NCI-H146 (cell line): Measurements from ENCODE around the gene EXOC7.
A peak's percentile ranks its signal among the peaks of the same experiment; 100 is the strongest.
"Not testable (repeated sequence)": the region's sequence is repeated elsewhere in the genome, so short reads cannot be mapped to it uniquely, and the experiment has no call there.

ENCODE experiments used
- DNase-seq: peaks from one replicate; lab custom pipeline; 2025; lab: John Stamatoyannopoulos, UW

EXOC7 gene

DNA sequence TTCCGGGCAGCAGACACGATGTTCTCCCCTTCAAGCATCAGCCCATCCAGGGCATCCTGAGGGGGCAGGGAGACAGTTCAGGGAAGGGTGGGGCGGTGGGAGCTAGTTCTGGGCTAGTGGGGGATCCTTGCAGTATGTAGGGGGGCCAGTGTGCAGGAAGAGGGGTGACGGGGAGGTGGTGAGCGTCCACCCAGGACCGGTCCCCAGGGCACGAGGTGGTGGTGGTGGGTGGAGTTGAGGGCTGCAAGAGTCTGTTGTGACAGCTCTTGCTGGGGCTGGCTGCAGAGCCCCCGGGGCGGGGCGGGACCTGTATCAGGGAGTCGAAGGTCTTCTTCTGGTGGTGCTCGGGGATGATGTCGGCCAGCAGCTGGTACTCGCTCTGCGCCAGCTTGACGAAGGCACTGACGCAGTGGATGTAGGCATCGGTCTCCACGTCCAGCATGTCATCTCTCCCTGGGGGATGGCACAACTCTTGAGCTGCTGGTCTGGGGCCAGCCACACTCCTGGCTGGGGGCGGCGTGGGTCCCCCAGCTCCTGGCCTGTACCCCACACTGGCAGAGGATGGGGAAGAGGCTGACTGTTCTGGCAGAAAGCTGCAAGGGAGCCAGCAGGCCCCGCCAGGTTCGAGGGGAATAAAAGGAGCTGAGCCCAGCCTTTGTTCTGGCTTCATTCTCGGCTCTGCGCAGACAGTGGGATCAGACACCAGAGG lies 14.6 kb downstream of the EXOC7 start:
- DNase-seq = no peak

DNA sequence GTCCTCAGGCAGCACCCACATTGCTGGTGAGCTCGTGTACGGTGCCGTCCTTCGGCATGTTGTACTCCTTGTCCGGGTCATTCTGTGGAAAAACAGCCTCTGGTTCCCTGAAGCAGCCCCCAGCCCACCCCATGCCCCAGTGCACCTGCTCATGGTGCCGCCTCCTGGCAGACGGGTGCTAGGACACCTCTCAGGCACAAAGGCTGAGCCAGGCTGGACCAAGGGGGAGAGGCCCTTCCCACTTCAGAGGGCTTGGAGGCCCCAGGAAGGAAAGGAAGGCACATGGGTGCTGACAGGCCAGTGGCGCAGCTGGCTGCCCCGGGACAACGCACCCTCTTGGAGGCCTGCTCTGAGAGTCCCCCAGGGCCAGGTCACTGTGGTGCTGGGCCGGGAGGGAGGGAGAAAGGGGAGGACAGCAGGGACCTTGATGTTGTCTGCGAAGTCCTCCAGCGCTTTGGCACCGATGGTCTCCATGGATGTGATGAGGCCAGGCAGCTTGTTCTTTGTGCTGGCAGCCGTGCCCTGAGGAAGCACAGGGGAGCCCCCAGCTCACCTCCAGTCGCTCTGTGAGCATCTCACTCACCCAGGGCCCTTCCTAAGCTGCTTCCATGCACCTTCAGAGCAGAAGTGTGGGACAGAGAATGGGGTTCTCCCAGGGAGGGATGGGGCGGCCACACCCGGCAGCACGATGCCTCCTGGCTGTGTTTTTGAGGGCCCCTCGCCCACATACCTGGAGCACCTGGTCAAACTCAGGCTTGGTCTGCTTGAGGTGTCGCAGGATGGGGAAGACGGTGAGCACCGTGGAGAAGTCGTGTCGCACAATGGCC lies 15.3 kb downstream of the EXOC7 start:
- no peak for DNase-seq

DNA sequence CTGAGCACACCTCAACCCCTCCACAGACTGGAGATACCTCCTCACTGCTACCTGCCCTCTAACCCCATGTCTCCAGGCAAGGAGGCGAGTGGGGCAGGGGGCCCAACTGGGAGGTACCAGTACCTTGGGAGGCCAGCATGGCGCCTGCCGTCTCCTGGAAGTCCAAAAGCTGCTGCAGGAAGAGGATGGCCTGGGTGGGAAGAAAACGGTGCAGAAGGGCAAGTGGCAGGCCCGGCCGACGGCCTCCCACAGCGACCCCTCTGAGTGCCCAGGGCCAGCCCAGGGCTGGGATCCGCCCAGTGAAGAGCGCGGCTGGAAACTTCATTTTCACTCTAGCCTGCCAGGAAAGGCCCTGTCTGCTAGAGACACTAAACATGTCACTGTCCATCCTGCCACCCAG lies 16.1 kb downstream of the EXOC7 start:
- DNase-seq = no peak

DNA sequence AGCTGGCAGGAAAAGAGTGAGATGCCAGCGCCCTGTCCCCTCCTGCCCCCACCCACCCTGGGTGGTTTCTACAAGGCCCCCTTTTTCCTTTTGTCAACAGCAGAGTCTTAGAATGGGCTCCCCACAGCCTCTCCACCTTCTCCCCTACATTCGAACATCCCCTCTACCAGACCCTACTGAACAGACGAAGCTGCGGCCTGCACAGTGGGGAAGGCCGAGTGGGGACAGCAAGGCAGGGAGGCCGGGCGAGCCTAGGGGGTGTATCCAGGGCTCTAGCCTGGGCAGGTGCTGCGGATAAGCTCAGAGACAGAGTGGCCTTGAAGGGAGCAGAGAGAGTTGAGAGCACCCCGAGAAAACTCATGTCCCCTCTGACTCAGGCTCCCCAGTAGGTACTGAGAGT lies 17.2 kb downstream of the EXOC7 start:
- DNase-seq = no peak

DNA sequence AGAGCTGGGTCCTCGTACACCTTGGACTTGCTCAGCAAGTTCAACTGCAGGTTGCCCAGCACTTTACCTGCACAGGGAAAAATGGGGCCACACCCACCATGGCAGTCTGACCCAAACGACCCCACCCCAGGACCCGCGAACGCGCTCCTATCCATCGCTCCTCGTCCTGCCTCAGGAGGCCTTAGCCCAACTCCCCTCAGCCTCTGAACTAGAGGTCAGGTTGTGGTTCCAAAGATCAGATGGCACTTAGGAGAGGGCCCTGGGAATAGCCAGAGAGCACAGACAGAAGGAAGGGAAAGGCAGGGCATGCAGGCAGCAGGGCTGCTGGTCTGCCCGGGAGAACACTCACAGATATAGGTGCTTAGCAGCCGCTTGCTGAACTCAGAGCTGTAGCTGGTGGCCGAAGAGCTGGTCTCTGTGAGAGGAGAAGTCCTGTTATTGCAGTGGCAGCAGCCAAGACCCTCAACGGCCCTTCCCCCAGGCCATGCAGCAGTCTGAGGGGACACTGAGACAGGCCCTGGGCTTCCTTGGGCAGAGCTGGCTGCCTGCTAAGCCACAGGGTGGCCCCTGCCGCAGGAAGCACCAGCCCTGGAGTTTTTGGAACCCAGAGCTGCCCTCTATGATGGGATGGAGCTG lies 17.7 kb downstream of the EXOC7 start:
- no peak for DNase-seq

DNA sequence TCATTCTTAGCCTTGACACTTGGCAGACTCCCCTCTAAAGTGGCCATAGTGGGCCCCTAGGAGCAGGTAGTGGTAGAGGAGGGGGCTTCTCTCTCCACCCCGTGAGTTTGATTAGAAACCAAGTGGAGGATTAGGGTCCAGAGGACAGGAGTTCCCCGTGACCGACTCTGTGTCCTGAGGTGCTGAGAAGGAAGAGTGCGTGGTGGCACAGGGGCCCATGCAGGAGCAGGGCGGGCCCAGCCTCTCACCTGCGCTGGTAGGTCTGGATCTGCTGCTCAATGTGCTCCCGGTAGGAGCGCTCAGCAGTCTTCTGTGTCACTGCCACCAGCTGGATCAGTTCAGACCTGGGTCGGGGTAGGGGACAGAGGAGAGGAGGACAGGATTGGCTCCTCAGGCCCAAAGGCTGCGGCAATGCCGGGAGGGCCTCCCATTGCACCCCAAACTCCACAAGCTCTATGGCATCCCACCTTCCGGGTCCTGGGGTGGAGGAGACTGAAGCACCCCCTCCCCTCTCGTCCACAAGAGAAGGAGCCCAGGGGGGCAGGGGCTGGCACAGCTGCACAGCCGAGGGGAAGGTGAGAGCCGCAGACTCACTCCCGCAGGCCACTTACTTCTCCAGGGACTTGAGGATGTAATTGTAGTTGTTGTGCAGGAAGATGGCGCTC lies 18.4 kb downstream of the EXOC7 start:
- DNase-seq = no peak

DNA sequence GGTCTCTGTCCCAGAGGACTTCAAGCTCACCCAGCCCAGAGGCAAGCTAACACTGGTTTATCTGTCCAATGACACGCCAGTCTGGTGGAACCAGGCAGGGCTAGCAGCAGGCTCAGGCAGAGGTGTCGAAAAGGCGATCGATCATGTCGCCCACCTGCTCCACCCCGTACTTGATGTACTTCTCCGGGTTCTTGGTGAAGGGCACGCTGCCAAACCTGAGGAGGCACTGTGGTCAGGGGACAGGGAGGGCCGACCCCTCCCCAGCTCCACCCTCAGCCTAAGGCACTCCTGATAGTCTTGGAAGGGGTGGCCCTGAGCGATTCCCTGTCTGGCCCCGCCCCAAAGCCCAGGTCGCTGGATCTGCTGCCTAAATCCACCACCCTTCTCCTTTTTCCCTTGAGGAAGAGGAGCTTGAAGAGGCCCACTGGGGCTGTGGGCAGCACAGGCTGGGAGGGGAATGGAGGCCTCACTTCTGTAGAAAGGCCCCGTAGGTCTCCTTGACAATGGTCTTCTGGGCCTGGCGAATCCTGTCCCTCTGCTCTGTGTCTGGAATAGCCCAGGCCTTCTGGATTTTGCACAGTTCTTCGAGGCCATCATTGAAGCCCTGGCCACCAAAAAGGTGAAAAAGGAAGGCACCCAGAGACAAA lies 19.9 kb downstream of the EXOC7 start:
- DNase-seq = no peak

DNA sequence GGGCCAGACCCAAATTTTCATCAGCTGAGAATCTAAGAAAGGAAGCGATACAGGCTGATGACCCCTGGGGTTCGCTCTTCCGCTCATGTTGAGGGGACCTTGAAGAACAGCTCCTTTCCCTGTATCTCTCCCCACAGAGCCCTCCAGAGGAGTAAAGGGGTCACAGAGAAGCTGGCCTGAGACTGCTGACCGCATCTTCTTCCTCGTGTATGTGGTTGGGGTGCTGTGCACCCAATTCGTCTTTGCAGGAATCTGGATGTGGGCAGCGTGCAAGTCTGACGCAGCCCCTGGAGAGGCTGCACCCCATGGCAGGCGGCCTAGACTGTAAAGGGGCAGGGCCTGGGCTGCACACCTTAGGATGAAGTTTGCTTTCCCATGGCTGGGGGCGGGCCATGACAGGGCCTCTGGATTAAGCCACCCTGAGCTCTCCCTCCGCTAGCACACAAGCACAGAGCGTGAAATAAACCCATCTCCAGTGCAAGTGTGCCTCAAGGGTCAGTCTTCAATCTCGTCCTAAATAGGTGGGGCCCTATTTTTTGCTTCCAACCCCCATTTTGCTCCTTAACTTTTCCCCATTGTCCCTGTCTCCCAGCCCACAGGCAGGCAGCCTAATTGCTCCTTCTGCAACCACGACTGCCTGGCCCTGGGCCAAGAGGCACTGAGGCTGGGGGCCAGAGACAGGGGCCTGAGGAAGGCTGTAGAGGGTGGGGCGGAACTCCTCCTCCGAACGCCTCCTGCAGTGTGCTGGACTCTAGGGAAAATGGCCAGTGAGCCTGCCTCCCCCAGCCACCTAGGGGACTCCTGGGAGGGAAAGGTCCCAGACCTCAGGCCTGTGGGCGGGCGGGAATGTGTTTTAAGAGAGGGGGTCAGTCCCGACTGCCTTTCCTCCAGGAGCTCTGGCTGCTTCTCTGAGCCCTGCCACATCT lies 21.0 kb downstream of the EXOC7 start:
- no peak for DNase-seq

DNA sequence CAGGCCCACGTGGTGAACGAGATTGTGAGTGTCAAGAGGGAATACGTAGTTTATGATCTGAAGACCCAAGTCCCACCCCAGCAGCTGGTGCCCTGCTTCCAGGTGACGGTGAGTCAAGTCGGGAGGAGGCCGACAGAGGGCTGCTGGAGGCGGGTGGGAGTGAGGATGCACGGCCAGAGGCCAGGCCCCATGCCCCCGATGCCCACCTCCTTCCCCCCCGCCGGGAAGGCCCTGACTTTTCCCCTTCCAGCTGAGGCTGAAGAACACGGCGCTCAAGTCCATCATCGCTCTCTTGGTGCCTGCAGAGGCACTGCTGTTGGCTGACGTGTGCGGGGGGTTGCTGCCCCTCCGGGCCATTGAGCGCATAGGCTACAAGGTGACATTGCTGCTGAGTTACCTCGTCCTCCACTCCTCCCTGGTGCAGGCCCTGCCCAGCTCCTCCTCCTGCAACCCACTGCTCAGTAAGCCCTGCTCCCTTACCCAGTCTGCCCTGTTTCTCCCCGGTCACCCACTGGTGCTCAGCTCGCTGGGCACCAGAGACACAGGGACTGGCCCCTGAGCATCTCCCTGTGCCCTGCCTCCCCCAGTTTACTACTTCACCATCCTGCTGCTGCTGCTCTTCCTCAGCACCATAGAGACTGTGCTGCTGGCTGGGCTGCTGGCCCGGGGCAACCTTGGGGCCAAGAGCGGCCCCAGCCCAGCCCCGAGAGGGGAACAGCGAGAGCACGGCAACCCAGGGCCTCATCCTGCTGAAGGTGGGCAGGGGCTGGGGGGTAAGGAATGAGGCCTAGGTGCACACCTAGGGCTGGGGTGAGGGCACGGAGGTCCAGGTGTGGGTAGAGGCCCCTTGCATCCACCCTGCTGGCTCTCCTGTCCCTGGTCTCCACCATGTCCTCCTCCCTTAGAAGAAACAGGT lies 22.0 kb downstream of the EXOC7 start:
- DNase-seq = no peak

DNA sequence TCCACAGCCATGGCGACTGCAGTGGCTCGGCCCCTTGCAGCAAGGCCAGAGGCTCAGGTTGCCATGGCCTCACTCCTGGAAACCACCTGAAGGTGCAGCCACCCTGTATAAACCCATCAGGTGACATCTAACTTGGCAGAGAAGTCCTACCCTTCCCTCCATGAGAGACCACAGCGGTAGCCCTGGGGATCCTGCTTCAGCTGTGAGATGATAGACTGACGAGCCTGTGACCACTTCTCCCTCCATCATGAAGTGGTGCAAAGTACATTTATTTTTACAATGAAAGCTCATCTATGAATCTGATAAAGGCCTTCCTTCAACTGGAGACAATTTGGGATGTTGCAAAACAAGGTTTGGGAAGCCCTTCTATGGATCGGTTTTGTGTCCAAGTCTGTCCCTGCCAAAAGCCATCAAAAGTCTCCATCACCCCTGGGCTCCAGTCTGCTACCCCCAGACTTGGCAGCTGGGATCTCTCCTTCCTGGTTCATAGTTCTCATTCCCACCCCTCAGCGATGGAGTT lies 22.8 kb downstream of the EXOC7 start:
- no peak for DNase-seq

DNA sequence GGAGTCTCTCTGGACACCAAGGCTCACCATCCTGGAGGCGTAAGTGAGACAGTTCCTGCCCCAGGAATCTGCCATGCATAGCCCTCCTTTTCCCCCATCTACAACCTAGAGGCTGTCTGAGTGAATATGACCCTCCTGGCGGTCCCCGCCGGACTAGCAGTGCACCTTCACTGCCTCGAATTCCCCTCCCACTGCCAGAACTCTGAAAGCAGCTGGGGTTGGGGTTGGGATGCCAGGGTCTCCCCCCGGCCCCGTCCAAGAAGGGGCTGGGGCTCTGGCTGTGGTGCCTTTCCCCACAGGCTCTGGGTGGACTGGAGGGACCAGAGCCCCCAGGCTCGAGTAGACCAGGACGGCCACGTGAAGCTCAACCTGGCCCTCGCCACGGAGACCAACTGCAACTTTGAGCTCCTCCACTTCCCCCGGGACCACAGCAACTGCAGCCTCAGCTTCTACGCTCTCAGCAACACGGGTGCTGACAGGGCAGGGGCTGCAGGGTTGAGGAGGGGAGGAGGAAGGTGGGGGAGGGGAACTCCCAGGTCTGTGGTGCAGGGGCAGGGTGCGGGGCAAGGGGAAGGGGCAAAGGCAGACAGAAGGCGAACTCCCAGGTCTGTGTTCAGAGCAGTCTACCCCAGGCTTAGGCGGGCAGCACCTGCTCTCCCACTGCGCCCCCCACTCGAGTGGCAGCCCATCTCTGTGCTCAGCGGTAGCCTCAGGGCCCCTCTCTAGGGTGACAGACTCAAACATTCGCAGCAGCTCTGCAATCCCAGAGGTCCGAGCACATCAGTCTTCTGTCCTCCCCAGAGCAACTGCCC lies 23.4 kb downstream of the EXOC7 start:
- DNase-seq = peak; percentile 33

DNA sequence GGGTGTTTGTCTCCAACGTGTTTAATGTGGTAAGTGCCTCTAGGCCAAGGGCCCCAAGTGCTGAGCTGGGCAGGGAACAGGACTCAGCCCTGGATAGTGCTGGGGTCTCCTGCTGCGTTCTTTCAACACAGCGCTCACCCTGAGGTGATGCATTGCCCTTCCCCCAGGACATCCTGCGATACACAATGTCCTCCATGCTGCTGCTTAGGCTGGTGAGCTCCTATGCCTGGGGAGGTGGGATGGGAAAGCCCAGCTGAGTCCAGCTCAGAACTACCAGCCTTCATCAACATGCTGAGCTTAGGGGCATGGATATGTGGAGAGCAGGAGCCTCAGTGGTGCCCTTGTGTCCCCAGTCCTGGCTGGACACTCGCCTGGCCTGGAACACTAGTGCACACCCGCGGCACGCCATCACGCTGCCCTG lies 24.0 kb downstream of the EXOC7 start:
- DNase-seq = peak; percentile 64

DNA sequence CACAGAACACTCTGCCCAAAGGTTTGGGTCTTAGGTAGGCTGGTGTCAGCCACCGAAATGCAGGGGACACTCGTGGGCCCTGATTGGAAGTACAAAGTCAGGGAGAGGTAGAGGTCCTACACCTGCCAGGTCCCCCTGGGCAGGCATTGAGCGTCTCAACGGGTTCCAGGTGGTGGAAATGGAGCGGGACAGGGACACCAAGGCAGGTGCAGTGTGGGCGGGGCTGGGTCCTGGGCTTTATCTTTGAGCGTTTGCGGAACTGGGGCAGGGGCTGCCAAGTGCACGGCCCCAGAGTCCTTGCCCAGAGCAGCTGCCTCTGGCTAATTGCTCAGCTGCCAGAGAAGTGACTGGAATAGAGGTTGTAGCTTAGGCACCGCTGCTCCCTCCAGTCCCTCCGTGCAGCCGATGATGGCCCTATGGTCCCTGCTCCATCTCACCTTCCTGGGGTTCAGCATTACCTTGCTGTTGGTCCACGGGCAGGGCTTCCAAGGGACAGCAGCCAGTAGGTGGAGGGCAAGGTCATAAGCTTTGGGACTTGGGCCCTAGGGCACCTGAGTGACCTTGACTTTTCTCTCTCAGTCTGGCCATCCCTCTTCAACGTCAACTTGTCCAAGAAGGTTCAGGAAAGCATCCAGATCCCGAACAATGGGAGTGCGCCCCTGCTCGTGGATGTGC lies 24.6 kb downstream of the EXOC7 start, which contains the start of gene ZACN:
Gene ZACN (plus strand): TSS at position 323 of the 675 bp plus-strand sequence. CDS start 83 bp downstream, at position 406.
- peak; percentile 61 for DNase-seq

DNA sequence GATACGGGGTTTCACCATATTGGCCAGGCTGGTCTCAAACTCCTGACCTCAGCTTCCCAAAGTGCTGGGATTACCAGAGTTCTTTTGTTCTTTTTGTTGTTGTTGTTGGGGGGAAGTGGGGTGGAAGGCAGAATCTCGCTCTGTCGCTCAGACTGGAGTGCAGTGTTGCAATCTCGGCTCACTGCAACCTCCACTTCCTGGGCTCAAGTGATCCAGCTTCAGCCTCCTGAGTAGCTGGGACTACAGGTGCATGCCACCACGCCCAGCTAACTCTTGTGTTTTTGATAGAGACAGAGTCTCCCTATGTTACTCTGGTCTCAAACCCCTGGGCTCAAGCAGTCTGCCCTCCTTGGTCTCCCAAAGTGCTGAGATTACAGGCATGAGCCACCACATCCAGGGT lies 25.2 kb downstream of the EXOC7 start:
- not testable (repeated sequence) for DNase-seq

DNA sequence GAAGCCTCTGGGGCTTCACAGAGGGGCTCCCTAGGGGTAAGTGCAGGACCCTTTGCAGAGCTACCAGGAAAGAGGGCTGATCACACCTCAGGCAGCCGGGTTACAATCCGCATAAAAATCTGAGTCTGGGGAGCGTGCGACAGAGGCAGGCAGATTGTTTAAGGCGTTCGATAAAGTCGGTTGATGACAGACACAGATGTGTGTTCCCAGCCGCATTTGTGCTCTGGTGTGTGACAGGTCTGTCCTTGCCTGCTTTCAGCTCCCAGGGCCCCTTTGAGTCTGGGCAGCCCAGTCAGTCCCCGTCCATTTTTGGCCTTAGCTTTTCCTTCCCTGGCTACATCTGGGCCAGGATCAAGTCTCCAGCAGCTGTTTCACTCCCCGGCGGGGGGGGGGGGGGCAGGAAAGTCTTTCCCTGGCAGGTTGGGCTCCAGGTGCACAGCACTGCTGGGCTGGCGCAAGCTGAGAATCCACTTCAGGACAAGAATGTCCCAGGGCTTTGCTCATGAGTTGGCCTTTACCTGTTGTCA lies 25.9 kb downstream of the EXOC7 start:
- DNase-seq = no peak

DNA sequence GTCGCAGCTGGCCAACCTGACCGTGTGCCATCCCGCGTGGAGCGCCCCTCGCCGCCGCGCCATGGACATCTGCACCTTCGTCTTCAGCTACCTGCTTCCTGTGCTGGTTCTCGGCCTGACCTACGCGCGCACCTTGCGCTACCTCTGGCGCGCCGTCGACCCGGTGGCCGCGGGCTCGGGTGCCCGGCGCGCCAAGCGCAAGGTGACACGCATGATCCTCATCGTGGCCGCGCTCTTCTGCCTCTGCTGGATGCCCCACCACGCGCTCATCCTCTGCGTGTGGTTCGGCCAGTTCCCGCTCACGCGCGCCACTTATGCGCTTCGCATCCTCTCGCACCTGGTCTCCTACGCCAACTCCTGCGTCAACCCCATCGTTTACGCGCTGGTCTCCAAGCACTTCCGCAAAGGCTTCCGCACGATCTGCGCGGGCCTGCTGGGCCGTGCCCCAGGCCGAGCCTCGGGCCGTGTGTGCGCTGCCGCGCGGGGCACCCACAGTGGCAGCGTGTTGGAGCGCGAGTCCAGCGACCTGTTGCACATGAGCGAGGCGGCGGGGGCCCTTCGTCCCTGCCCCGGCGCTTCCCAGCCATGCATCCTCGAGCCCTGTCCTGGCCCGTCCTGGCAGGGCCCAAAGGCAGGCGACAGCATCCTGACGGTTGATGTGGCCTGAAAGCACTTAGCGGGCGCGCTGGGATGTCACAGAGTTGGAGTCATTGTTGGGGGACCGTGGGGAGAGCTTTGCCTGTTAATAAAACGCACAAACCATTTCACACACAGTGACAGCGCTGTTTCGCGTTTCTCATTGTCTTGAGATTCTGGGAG lies 26.6 kb downstream of the EXOC7 start:
- no peak for DNase-seq
